ENCODE results near the gene RBM43.

DNA sequence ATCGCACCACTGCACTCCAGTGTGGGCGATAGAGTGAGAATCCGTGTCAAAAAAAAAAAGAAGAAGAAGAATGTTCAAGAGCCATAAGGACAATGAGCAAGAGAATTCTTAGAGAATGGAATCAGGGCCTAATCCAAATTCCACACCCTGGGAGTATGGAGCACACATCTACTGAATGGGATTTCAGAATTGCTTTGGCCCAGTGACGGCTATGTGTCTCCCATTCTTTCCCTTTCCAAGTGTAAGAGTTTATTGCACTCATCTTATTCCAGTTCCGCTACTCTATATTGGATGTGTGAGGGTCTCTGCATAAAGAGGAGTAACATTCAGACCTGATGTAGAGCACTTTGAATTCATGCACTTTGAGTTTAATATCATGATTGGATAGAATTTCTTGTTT, 5.9 kb upstream of the RBM43 start:
- TF ChIP-seq CTCF (conservative IDR thresholded peaks at IDR 0.05; ENCODE audit: low read depth, low read length) (no peak), EZH2 (IDR thresholded peaks at IDR 0.05; ENCODE audit: low read length, unreplicated experiment) (no peak)

Data from PC-3 (cell line).